Measurements from ENCODE around the gene FSTL4.

FSTL4 gene

DNA sequence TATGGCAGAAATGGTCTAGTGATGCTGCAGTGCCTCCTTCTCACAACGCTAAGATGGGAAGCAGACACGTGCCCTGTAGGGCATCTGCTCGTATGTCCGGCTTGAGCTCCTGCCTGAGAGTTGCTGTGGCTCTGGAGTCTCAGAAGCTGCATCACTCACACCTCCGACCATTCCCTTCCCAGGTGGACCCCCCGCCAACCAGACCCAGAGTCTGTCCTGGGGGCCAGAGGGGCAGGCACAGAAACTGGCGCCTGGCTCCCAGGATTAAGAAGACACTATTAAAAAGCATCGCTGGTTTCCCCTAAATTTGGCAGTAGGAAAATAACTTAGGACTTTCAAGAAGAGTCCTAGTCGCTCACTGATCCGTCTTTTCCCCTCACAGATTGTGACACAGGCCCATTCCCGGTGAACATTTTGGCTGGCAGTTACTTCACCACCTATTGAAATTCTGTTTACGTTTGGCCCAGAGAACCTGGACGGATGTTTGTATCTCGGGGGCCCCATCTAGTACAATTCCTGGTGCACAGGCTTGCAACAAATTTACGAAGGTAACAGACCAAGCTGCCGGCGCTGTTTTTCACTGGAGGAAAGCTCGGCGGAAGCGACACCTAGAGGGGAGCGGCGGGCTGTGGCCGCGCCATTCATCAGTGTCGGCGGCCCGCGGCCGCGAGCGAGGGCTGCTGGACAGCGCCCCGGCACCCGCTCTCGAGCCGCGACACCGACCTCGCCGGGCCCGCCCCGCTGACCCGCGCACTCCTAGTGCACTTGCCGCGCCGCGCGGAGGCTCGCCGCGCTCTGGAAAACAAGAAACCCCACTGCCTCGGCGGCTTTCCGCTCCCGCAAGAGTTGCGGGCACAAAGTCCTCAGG, 1.6 kb downstream of the FSTL4 start:
- no peak for DNase-seq

DNA sequence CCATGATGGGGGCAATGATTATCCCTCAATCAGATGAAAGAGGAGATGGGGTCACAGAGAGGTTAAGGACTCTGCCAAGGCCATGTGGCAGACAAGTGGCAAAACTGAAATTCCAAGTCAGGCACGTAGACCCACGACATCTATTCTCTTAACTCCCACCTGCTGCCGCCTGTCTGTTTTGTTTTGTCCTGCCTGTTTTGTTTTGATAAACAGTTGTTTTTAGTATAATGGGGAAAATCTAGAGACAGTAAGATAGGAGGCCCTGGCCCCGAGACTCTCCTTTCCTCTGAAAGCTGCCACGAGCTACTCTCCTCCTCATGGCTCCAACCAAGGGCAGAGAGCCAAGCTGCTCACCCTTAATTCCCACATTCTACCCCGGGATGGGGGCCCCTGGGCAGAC, 4.9 kb downstream of the FSTL4 start:
- DNase-seq = no peak

DNA sequence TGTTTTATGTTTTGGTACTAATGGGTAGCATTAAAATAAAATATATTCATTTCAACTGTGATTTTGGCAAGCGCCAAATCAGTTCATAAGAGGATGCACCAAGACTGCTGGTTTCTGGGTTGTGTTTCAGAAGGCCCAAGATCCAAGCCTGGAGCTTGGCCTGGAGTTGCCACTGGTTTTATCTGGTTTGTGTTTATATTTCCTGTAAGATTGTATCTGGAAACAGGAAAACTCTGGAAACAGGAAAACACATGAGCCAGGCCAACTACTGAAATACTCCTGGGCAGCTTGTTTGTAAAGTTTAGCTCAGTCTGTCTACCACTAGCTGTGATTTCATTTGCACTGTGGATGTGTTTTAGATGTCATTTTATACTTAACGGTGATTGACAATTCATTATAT, 5.5 kb downstream of the FSTL4 start:
- DNase-seq = no peak

DNA sequence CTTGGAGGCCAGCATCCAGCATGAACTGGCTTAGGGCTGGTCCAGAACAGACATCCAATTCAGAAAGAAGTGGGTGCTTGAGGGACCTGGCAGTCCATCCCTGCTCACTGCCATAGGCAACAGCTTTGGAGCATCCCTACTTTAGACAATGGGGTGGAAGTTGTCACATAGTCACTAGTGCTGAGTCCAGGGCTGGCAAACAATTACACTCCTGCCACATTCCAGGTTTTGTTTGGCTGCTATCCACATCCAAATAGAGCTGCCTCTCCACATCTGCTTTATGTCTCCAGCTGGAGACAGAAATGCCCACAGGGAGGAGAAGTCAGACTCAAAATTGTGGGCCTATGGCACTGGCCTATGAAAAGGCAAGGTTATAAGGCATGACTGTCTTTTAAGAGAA, 7.0 kb downstream of the FSTL4 start:
- no peak for DNase-seq

DNA sequence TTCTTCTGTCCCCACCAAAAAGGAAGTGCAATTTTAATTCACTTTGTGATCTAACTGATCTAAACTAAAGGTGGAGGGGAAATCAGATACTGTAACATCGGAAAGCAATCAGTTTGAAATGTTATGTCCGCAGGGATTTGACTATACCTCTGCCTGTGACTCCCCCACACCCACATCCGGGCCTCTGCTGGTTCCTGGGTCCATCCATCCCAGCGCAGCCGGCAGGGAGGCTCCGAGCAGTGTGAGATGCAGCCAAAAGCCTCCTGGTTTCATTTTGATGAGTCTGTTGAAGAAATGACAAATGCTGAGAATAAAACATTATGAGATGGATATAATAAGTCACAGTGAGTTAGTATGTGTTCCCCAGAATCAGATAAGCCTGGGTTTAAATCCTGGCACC, 8.6 kb downstream of the FSTL4 start:
- no peak for DNase-seq

DNA sequence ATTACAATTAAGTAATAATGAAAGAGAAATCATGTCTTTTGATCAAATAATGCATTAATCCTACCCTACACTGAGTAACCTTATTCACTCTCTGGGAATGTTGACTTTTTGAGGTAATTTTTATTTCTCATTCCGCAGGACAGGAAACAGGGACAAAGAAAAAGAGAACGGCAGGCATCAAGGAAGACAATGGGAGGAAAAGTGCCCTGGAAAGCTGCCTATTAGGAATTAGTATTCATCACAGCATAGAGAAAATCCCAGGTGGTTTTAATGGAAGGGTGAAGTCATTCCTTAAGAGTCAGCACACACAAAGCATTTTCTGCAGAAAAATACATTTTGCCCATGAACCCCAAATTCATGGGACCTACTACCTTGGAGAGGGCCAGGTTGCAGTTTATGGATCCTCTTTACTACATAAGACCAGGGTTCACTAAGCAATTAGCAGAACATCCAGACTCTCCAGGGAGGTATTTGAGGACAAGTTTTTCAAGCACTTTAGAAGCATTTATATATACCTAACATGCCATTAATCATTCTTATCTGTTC, 9.4 kb downstream of the FSTL4 start:
- no peak for DNase-seq

DNA sequence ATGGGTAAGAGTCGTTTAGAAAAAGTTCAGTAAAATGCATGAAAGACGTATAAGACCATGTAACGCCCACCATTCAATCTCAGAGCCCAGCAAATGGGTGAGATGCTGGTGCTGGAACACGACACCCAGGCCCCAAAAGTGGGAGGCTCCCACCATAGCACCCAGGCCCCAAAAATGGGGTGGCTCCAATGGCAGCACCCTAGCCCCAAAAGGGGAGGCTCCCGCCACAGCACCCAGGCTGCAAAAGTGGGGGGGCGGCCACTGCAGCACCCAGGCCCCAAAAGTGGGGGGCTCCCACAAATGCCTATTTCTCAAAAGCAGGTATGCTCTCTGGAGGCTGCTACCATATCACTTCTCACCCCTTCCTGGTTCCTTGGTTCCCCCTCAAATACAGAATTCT, 12.7 kb downstream of the FSTL4 start:
- no peak for DNase-seq

DNA sequence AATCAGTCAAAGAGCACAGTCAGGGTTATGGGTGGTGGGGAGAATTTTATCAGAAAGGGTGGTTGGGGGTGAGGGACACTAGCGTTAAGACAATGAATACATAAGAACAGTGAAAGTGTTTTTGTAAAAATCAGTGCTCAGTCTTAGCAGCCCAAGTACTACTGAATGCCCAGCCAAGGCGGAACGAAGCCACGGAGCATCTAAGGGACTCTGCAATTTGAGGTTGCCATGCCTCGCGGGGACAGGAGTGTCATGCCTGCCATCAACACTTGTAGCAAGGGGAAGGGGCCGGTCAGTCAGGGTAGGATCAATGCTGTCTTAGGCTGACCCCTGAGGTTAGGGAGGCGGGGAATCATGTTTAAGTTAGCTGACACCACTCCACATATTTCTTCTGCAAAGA, 13.3 kb downstream of the FSTL4 start:
- no peak for DNase-seq

DNA sequence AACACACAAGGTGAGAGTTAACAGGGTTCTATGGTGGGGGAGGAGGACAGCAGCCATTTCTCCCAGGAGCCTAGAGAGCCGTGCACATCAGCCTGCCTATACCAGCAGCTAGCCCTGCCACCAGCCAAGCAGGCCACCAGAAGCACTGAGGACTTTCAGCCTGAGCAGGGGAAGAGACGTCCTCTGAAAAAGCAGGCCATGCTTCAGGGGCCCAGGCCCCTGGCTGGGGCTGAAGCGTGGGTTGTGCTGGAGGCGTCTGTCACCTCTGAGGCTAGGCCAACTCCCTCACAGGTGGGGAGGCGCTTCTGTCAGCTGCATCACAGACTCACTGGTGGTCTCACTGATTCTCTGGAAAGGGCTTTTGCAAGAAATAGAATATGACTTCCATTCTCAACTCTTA, 16.3 kb downstream of the FSTL4 start:
- no peak for DNase-seq

DNA sequence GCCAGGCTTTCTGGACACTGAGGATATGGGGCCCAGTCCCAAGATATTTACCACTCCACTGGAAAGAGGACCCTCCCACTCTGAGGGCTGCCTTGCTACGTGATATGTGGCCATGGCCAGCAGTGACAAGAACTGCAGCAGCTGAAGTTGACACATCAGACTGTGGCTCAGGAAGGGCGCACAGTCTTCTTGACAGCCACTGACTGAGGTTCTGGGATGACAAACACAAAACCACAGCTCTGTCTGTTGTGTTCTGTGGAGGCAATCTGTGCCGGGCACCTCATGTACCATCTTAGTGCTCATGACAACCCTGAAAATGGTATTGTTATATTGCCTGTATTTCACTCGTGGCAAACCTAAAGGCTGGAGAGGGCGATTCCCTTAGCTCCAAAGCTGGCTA, 16.9 kb downstream of the FSTL4 start:
- no peak for DNase-seq

DNA sequence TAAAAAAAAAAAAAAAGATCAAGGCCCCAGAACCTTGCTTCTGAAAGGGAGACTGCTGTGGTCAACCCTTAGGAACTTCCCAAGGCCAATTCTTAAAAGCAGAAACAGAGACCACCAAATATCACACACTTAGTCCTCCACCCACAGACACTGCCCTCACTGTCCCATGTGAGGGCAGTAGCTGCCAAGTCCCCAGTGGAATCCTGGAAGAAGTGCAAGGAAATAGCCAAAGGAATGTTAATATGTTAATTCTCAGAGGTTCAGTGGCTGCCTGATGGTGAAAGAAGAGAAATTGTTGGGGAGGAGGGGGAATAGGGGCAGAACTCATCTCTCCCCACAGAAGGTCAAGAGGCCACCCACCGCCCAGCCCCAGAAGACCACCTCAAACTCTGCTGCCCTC, 23.1 kb downstream of the FSTL4 start:
- DNase-seq = no peak

DNA sequence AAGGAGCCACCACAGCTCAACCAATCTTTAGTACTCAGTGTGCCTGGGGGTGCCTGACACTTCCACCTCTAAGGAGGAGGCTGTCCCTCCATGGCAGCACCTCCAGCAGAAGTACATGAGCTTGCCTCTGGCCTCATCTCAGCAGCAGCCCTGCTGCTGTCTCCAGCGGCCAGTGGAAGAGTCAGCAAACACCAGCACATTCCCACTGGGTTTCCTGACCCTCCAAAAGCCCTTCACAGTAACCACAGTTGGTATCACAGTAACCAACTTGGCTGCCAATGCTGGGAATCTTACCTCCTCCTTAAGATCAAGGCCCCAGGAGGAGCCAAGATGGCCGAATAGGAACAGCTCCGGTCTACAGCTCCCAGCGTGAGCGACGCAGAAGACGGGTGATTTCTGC, 29.4 kb downstream of the FSTL4 start:
- no peak for DNase-seq

DNA sequence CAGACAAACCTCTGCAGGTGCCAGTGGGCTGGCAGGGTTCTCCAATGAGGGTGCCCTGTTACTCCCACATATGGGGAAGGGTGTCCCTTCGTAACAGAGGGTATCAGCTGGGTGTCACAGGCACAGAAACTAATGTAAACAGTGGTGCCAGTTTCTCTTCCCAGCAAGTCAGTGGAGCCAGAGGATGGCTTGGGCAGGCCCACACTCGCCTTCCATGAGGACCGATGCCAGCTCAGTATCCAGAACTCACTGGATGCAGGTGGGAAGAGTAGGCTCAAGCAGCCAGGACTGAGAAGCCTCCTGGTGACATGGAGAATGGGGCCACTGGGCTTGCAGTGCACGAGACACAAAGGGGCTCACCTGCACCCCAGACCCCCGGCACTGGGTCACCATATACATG, 30.4 kb downstream of the FSTL4 start:
- DNase-seq = peak; percentile 10

DNA sequence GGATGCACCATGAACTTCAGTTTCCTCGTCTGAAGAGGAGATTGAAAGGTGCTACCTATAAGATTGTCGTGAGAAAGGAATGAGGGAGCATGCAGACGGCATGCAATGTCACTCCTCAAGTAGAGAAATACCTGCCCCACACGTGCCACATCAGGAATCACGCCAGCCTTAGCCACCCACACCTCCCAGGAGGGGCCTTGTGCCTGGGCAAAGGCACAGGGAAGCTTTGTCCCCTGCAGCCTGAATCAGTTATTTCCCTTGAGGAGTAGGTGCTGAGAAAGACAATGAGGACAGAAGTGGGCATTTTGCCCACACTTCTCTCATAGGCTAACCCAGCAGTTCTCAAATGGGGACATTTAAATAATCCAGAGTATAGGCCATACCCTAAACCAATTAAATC, 31.0 kb downstream of the FSTL4 start:
- DNase-seq = no peak

DNA sequence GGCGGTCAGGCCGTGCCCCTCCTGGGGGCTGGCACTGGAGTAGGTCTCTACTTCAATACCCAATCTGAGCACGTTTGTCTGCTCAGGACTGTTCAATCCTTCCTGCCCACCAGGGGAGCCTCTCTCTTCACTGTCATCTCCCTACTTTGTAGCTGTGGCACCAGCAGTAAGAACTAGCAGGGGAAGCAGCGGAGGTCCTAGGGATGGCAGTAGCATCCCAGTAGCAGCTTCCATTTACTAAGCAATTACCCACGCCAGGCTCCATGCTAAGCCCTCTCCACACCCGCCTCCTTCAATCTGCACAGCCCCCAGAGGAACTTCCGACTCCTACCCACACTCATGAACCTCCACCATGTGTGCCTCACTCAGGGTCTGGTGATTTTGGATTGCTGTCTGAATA, 31.7 kb downstream of the FSTL4 start:
- no peak for DNase-seq

DNA sequence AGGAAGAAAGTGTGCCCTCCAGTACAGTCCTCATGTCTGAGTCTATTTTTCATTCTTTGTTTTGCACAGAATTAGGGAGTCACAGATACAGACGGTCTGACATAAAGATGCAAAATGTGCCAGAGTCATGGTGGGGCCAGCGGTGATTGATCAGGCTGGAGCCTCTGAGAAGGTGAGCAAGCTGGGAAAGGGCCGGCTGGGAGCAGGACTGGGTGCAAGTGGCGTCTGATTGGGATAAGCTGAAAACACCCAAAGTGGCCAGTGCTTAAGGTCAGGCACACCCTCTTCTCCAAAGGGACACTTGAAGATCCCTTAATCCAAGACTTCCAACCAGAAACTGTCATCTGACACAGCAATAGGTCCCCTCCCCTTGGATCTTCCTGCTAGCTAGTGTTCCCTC, 32.6 kb downstream of the FSTL4 start:
- no peak for DNase-seq

DNA sequence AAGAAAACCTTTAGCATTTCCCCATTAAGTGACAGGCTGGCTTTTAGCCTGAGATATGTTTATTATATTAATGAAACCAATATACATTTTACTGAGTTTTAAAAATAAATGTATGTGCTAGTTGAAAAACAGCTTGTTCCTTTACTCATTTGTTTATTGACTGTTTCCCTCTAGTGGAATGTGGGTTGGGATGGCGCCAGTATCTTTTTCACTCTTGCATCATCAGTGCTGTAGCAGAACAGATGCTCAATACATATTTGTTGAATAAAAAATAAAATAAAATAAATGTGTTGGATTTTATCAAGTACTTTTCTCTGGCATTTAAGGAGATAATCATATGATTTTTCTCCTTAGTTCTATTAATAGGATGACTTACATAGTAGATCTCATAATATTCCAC, 43.0 kb downstream of the FSTL4 start:
- no peak for DNase-seq

DNA sequence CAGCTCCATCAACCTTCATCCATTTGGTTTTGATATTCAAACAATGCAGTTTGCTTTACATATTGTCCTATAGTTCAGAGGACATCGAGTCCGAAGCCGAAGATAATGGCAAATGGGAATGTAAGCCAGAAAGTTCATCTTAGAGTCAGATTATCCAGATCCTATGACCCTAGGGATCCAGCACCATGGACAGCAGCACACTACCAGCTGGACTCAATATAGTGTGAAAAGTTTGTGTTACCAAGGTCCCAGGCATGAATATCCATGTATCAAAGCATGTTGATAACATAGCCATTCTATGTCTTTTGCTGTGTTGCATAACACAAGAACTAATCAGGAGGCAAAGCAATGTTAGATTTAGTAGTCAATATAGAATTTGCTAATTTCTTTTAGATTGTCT, 46.3 kb downstream of the FSTL4 start:
- DNase-seq = no peak

DNA sequence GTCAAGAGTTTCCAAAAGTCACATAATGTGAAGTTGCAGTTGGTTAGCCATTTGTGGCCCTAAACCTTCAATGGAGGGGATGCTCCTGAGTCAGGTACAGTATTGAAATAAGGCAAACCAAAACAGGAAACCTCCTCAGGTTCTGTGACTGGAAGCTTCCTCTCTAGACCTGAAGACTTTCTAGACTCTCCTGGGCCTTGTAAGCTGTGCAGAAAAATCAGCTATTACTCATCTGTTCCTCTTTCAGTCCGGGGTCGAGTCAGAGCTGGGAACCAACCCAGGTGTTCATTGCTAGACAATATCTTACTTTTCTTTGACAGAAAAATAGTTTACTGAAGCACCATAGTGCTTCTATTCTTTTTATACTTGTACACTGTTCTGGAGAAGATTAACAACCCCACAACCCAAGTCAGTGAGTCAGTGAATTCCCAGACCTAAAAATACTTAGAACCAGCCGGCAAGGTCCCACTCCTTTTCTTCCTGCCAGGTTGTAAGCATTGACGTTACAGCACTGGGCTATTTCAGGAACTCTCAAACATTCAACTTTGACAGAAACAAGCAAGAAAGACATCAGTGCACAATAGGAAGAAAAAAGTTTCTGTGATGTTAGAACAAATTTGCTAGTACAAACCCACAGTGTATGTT, 47.3 kb downstream of the FSTL4 start:
- no peak for DNase-seq

DNA sequence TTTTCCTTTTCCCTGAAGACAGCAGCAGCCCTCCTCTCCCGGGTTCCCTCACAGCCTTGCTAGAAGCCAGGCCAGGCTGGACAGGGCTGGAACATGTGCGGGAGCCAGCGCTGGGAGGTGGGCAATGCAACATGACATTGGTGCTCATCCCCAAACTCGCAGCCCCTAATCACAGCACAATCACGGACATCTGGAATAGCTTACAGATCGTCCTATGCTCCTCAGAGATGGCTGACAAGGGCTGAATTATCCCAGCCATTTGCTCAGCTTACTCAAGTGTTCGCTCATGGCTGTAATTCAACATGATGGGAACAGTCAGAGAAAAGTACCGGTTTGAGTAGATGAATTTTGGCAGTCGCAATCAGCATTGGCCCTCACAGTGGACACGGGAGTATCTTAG, 49.8 kb downstream of the FSTL4 start:
- no peak for DNase-seq

DNA sequence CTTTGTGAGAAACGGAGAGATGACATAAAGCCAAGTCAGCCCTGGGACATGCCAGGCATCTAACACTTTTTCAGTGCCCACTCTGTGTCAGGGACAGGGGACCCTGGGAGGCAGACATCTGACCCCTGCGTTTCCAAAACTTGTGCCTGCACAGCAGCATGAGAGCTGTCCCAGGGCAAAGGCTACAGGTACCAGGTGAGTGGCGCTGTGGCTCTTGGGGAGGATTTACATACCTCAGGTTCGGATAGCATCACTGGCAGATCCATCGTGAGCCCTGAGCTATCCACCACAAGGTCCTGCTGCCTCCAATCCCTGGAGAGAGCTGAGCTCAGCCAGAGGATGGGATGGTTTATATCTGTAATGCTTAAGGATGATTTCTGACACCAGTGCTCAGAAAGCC, 52.4 kb downstream of the FSTL4 start:
- no peak for DNase-seq

DNA sequence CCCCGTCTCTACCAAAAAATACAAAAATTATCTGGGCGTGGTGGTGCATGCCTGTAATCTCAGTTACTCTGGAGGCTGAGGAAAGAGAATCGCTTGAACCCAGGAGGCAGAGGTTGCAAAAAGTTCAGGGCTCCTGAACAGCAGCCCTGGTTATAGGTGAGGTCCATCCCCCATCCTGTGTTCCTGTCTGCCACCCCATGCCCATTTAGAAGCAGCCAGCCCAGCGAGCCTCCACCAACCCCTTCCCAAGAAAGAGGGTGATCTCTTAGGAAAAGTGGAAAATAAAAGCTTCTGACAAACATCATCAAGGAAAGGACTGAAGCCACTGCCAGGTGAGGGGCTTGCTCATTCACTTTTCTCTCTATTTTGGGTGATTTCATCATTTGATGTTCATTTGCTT, 55.8 kb downstream of the FSTL4 start:
- no peak for DNase-seq

DNA sequence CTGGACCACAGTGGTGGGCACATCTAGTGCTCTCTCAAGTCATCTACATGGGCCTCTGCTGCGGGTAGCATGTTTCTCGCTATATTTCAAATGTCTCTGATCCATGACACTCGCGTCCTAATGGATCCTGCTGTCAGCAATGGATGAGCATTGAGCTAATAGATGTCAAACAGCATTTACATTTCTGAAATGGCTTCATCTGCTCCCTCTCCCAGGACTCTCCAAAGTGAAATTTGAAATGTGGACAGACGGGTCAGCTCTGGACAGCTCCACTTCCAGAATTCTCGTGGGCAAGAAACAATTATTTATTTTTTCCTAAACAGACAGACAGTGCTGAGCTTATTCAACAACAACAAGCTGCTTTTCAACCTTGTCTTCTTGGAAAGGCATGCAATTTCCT, 58.1 kb downstream of the FSTL4 start:
- no peak for DNase-seq

DNA sequence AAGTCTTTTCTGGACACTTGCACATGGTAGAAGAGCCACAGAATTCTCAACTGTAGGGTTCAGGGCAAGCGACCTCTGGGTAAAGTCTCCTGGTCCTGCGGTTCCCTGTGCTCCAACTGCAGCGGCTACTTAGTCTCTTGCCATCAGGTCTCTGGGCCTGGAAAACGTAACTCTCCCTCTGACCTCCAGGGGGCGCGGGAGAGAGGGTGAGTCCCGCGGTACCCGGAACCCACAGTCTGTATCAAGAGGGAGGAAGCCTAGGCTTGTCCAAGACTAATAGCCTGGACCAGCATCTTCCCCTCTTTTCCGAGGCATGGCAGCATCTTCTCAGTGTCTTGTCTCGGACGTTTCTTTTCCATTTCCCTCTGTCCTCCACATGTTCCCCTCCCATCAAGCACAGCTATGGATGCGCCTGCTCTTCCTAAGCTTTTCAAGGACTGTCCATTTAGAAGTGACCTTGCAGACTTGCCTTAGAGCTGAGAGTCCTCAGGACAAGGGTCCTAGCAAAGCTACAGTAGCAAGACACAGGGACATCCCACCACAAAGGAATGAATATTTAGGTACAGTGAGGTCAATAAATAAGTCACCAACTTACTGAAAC, 59.3 kb downstream of the FSTL4 start:
- peak; percentile 35 for DNase-seq
